Astrocyte (in vitro differentiated cells and primary cell): ENCODE data around the gene CPAMD8. TPM values are rescaled to one million over a fixed set of nuclear protein-coding genes. Genes with fewer than 3 reads are reported as not detected.

ENCODE experiments used
- DNase-seq: peaks from one replicate; pipeline ENCODE4 v3.0.0-alpha.2; 2010; ENCODE audit warnings: low read depth
- FAIRE-seq: peaks from 2 replicates; lab custom pipeline; 2011; peaks lifted over from hg19 to GRCh38; lab: Jason Lieb, UNC
- H2AFZ ChIP-seq: 2 replicates; pipeline ENCODE4 v1.6.0; 2012; ENCODE audit warnings: low read depth, low read length, inconsistent platforms
- H3K27ac ChIP-seq: 2 replicates; pipeline ENCODE4 v1.5.1; 2011; ENCODE audit warnings: low read depth, low read length, inconsistent platforms
- H3K27me3 ChIP-seq: 2 replicates; pipeline ENCODE4 v1.6.0; 2011; ENCODE audit warnings: low read length, inconsistent platforms; ENCODE audit not compliant: insufficient read depth
- H3K36me3 ChIP-seq: 2 replicates; pipeline ENCODE4 v1.5.1; 2011; ENCODE audit warnings: low read length, inconsistent platforms; ENCODE audit not compliant: insufficient read depth
- H3K4me1 ChIP-seq: 2 replicates; pipeline ENCODE4 v1.5.1; 2011; ENCODE audit warnings: low read length, inconsistent platforms; ENCODE audit not compliant: insufficient read depth
- H3K4me2 ChIP-seq: 2 replicates; pipeline ENCODE4 v1.6.0; 2012; ENCODE audit warnings: low read length, inconsistent platforms
- H3K4me3 ChIP-seq: 2 replicates; pipeline ENCODE4 v1.5.1; 2011; ENCODE audit warnings: low read depth, mild to moderate bottlenecking, low read length, inconsistent platforms; ENCODE audit not compliant: insufficient read depth
- H3K79me2 ChIP-seq: 2 replicates; pipeline ENCODE4 v1.6.0; 2012; ENCODE audit warnings: mild to moderate bottlenecking, low read length, inconsistent platforms; ENCODE audit not compliant: insufficient read depth
- H3K9ac ChIP-seq: 2 replicates; pipeline ENCODE4 v1.6.0; 2012; ENCODE audit warnings: mild to moderate bottlenecking, low read length, inconsistent platforms
- H3K9me3 ChIP-seq: 2 replicates; pipeline ENCODE4 v1.5.1; 2012; ENCODE audit warnings: low read depth, mild to moderate bottlenecking, low read length, inconsistent platforms; ENCODE audit not compliant: insufficient read depth
- H4K20me1 ChIP-seq: 2 replicates; pipeline ENCODE4 v1.6.0; 2012; ENCODE audit warnings: low read length, inconsistent platforms; ENCODE audit not compliant: insufficient read depth
- H3K27ac Mint-ChIP-seq: one replicate; pipeline ENCODE4 v1.8.0; 2021; ENCODE audit warnings: mild to moderate bottlenecking, mixed read lengths; ENCODE audit not compliant: unreplicated experiment
- H3K27me3 Mint-ChIP-seq: one replicate; pipeline ENCODE4 v1.8.0; 2021; ENCODE audit warnings: low read depth, mixed read lengths; ENCODE audit not compliant: unreplicated experiment
- H3K36me3 Mint-ChIP-seq: one replicate; pipeline ENCODE4 v1.8.0; 2021; ENCODE audit warnings: low read depth, mixed read lengths; ENCODE audit not compliant: unreplicated experiment
- H3K4me1 Mint-ChIP-seq: one replicate; pipeline ENCODE4 v1.8.0; 2021; ENCODE audit warnings: low read depth, mixed read lengths; ENCODE audit not compliant: unreplicated experiment
- H3K4me3 Mint-ChIP-seq: one replicate; pipeline ENCODE4 v1.8.0; 2021; ENCODE audit warnings: mild to moderate bottlenecking, moderate library complexity, mixed read lengths; ENCODE audit not compliant: unreplicated experiment
- H3K9me3 Mint-ChIP-seq: one replicate; pipeline ENCODE4 v1.8.0; 2021; ENCODE audit warnings: mild to moderate bottlenecking, mixed read lengths; ENCODE audit not compliant: unreplicated experiment
- CTCF ChIP-seq: IDR thresholded peaks from 2 replicates; pipeline ENCODE4 v1.5.1; 2011; ENCODE audit warnings: low read depth, mild to moderate bottlenecking, inconsistent platforms, low read length, moderate library complexity; ENCODE audit not compliant: insufficient read depth
- EZH2 ChIP-seq: IDR thresholded peaks from 2 replicates; pipeline ENCODE4 v1.6.1; 2012; ENCODE audit warnings: mild to moderate bottlenecking, low read length, inconsistent platforms; ENCODE audit not compliant: insufficient read depth
- total RNA-seq: library from RNA; stranded (reverse); gene quantifications from 2 replicates; pipeline ENCODE4 v1.2.1, GENCODE V29; 2021

CPAMD8 gene
- total RNA-seq, 1 donor from 2014 or later = 1.9 TPM

- Histone ChIP-seq H3K9ac (no peak overlapping the region), H3K4me1 (no peaks in the 10 kb centered on the region), H3K36me3 (peaks cover 9% of the 10 kb centered on the region), H3K27ac (no peak overlapping the region), H3K9me3 (no peaks in the 10 kb centered on the region), H2AFZ (no peak overlapping the region), H4K20me1 (peaks cover 20% of the 10 kb centered on the region), H3K27me3 (no peaks in the 10 kb centered on the region), H3K4me3 (no peak overlapping the region), H3K4me2 (no peak overlapping the region), H3K79me2 (no peaks in the 10 kb centered on the region)
- Mint-ChIP-seq H3K27me3 (no peaks in the 10 kb centered on the region), H3K4me3 (no peak overlapping the region), H3K4me1 (no peaks in the 10 kb centered on the region), H3K36me3 (peaks cover 17% of the 10 kb centered on the region), H3K9me3 (no peaks in the 10 kb centered on the region), H3K27ac (no peak overlapping the region)
- no peak for TF ChIP-seq CTCF
- TF ChIP-seq EZH2 = no peak
- no peak for DNase-seq
- FAIRE-seq = no peak
These were observed 165.6 kb downstream of the CPAMD8 start for GRCh38 chr19:16861011-16861410.

GRCh38 chr19:16860118-16860517, 166.5 kb downstream of the CPAMD8 start:
- Mint-ChIP-seq H3K36me3 (peaks cover 19% of the 10 kb centered on the region), H3K9me3 (no peaks in the 10 kb centered on the region), H3K4me1 (no peaks in the 10 kb centered on the region), H3K27me3 (no peaks in the 10 kb centered on the region), H3K27ac (no peak overlapping the region), H3K4me3 (no peak overlapping the region)
- no peak for DNase-seq
- FAIRE-seq = no peak
- H3K4me2 ChIP-seq = no peak overlapping the region
- no peaks in the 10 kb centered on the region for H3K79me2 ChIP-seq
- peaks cover 5% of the 10 kb centered on the region for H3K36me3 ChIP-seq
- H3K4me3 ChIP-seq = no peak overlapping the region
- TF ChIP-seq CTCF (no peak), EZH2 (no peak)
- peaks cover 20% of the 10 kb centered on the region for H4K20me1 ChIP-seq
- no peak overlapping the region for H3K27ac ChIP-seq
- H3K9me3 ChIP-seq = no peaks in the 10 kb centered on the region
- H3K4me1 ChIP-seq = no peaks in the 10 kb centered on the region
- no peak overlapping the region for H3K9ac ChIP-seq
- no peaks in the 10 kb centered on the region for H3K27me3 ChIP-seq
- no peak overlapping the region for H2AFZ ChIP-seq

GRCh38 chr19:16859626-16860025, 167.0 kb downstream of the CPAMD8 start:
- Histone ChIP-seq H3K9ac (no peak overlapping the region), H2AFZ (no peak overlapping the region), H3K4me1 (no peaks in the 10 kb centered on the region), H3K27ac (no peak overlapping the region), H3K9me3 (no peaks in the 10 kb centered on the region), H3K4me2 (no peak overlapping the region), H4K20me1 (peaks cover 20% of the 10 kb centered on the region), H3K4me3 (no peak overlapping the region), H3K27me3 (no peaks in the 10 kb centered on the region), H3K36me3 (peaks cover 10% of the 10 kb centered on the region), H3K79me2 (no peaks in the 10 kb centered on the region)
- Mint-ChIP-seq H3K27me3 (no peaks in the 10 kb centered on the region), H3K9me3 (no peaks in the 10 kb centered on the region), H3K4me3 (no peak overlapping the region), H3K4me1 (no peaks in the 10 kb centered on the region), H3K36me3 (peaks cover 23% of the 10 kb centered on the region), H3K27ac (no peak overlapping the region)
- FAIRE-seq (no peak), DNase-seq (no peak)
- TF ChIP-seq EZH2 = no peak
- TF ChIP-seq CTCF = no peak
